HG03378 (cell line): Measurements from ENCODE around the gene CD36.

Source experiments
- ATAC-seq: cut with Tn5 transposase; IDR thresholded peaks from one replicate; pipeline ENCODE4 v1.9.1; 2021; ENCODE audit warnings: mild to moderate bottlenecking, moderate library complexity; ENCODE audit not compliant: unreplicated experiment

The CD36 gene

GRCh38 chr7:80686576-80686975 lies 48.1 kb downstream of the CD36 start:
- ATAC-seq, result no peak

GRCh38 chr7:80699045-80699638 lies 60.7 kb downstream of the CD36 start:
- peak; percentile 90 for ATAC-seq

GRCh38 chr7:80699721-80700256 lies 61.3 kb downstream of the CD36 start:
- no peak for ATAC-seq

GRCh38 chr7:80703272-80703671 lies 64.8 kb downstream of the CD36 start:
- ATAC-seq, result no peak

- ATAC-seq, result no peak
Measured at GRCh38 chr7:80705130-80705781, 66.8 kb downstream of the CD36 start.

GRCh38 chr7:80707318-80707717 lies 68.9 kb downstream of the CD36 start:
- no peak for ATAC-seq

- no peak for ATAC-seq
Measured at GRCh38 chr7:80708123-80708522, 69.7 kb downstream of the CD36 start.

- ATAC-seq, result no peak
Measured at GRCh38 chr7:80711531-80711930, 73.1 kb downstream of the CD36 start.

GRCh38 chr7:80719261-80719660 lies 80.8 kb downstream of the CD36 start:
- no peak for ATAC-seq

- ATAC-seq, result no peak
Measured at GRCh38 chr7:80720146-80720545, 81.7 kb downstream of the CD36 start.

GRCh38 chr7:80721883-80722615 lies 83.6 kb downstream of the CD36 start:
- no peak for ATAC-seq

GRCh38 chr7:80722616-80723195 lies 84.3 kb downstream of the CD36 start:
- ATAC-seq, result no peak

GRCh38 chr7:80724249-80724871 lies 85.9 kb downstream of the CD36 start:
- no peak for ATAC-seq

GRCh38 chr7:80725181-80725611 lies 86.8 kb downstream of the CD36 start:
- no peak for ATAC-seq
